BJ (cell line): ENCODE measurements around the gene CEP43. TPM values are rescaled to one million over a fixed set of nuclear protein-coding genes. Genes with fewer than 3 reads are reported as not detected.

ENCODE experiments used
- CTCF ChIA-PET: fragments of 350-600 bp; formaldehyde crosslinking; extraction: SDS; loops from one replicate; lab custom pipeline; 2021; ENCODE audit warnings: antibody characterized with exemption, inconsistent platforms; lab: Yijun Ruan, JAX
- POLR2A ChIA-PET: fragments of 300-600 bp; sonication (Branson Sonifier 250); formaldehyde crosslinking; extraction: SDS; loops from one replicate; lab custom pipeline; 2021; ENCODE audit warnings: antibody characterized with exemption; lab: Charles Lee
- DNase-seq: peaks from one replicate; pipeline ENCODE4 v3.0.0-alpha.2; 2011; ENCODE audit warnings: low read depth
- H3K27me3 ChIP-seq: 2 replicates; pipeline ENCODE4 v1.6.0; 2011; ENCODE audit warnings: low read length; ENCODE audit not compliant: control insufficient read depth, insufficient read depth
- H3K36me3 ChIP-seq: 2 replicates; pipeline ENCODE4 v1.5.1; 2011; ENCODE audit warnings: low read length; ENCODE audit not compliant: control insufficient read depth, insufficient read depth
- H3K4me3 ChIP-seq: 2 replicates; pipeline ENCODE4 v1.5.1; 2011; ENCODE audit warnings: low read depth, mild to moderate bottlenecking, control low read depth, low read length
- polyA plus RNA-seq: library from polyadenylated mRNA; depleted of rRNA; stranded (reverse); fragments of >200 nt; gene quantifications from 2 replicates; pipeline ENCODE4 v1.2.3, GENCODE V29; 2011
- TF ChIP-seq, protein P1 (sequence below): IDR thresholded peaks from 2 replicates; pipeline ENCODE4 v1.5.1; 2011; ENCODE audit warnings: low read depth, mild to moderate bottlenecking, control low read depth, inconsistent platforms, low read length, moderate library complexity; ENCODE audit not compliant: insufficient read depth

CEP43 gene
- polyA plus RNA-seq, 1 experiment, result 5.6 TPM

DNA sequence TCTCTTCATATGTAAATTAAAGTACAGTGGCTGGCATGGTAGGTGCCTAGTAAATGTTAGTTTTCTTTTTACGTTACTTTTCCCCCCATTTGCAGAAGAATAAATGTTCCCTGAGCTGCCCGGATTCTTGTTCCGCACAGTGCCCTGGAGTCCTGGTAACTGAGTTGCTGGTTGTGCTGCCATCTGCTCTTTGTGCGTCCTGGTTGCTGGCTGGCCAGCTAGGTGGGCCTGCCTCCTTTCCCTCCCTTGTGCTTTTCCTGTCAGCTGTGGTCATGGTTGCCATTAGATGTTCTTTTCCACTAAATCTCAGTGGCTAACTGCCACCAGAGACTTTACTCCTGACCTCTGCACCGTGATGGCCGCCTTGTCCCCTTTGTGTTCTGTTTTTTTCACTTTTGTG, 28.6 kb downstream of the CEP43 start:
- ChIA-PET POLR2A (no interaction called here), CTCF (no interaction called here)
- DNase-seq, result no peak
- H3K4me3 ChIP-seq, result no peak overlapping the region
- peaks cover 13% of the 10 kb centered on the region for H3K36me3 ChIP-seq
- TF ChIP-seq, protein P1, sequence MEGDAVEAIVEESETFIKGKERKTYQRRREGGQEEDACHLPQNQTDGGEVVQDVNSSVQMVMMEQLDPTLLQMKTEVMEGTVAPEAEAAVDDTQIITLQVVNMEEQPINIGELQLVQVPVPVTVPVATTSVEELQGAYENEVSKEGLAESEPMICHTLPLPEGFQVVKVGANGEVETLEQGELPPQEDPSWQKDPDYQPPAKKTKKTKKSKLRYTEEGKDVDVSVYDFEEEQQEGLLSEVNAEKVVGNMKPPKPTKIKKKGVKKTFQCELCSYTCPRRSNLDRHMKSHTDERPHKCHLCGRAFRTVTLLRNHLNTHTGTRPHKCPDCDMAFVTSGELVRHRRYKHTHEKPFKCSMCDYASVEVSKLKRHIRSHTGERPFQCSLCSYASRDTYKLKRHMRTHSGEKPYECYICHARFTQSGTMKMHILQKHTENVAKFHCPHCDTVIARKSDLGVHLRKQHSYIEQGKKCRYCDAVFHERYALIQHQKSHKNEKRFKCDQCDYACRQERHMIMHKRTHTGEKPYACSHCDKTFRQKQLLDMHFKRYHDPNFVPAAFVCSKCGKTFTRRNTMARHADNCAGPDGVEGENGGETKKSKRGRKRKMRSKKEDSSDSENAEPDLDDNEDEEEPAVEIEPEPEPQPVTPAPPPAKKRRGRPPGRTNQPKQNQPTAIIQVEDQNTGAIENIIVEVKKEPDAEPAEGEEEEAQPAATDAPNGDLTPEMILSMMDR, result no peak
- no peaks in the 10 kb centered on the region for H3K27me3 ChIP-seq

DNA sequence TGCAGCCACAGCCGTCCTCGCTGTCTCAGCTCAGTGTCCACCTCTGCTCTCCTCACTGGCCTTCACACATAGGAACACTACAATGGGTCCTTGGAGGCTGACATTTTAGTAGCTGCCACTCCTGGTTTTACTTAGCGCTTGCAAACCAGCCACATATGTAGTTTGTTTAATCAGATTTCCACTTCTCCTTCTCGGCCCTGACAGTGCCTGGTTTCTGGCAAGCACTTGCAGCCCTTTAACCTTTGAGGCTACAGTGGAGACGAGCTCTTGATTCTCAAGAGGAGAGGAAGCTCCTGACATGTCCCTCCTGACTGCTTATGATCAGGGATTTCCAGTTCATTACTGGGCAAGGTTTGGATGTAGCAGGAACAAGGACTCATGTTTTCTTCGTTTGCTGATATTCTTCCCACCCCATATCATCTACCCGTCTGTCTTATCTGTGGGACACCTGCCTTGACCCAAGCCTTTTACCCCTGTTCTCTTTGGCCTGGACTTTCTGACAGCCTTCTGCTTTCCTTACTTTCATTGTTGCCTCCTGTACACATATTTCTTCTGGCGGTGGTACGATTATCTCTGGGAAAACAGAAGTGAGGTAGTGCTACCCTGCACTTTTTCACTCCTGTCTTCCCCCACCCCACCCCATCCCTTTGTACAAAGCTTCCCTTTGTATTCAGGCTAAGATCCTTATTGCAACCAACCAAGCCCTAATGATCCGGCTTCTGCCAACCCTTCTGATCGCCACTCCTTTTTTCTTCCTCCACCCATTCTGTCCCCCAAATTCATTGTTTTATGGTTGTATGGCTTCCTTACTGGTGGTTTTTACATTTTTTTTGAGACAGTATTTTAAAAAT, 31.2 kb downstream of the CEP43 start:
- POLR2A ChIA-PET, result no interaction called here

GRCh38 chr6:167031082-167031709, 32.0 kb downstream of the CEP43 start:
- POLR2A ChIA-PET, result no interaction called here
- Histone ChIP-seq H3K4me3 (no peak overlapping the region), H3K27me3 (no peaks in the 10 kb centered on the region), H3K36me3 (peaks cover 20% of the 10 kb centered on the region)
- TF ChIP-seq, protein P1, result no peak
- CTCF ChIA-PET, result no interaction called here
- no peak for DNase-seq

More for the DNA sequence above, 31.2 kb downstream of the CEP43 start:
- Histone ChIP-seq H3K36me3 (peaks cover 18% of the 10 kb centered on the region), H3K27me3 (no peaks in the 10 kb centered on the region), H3K4me3 (no peak overlapping the region)
- TF ChIP-seq, protein P1, result no peak
- CTCF ChIA-PET, result no interaction called here
- DNase-seq, result no peak

DNA sequence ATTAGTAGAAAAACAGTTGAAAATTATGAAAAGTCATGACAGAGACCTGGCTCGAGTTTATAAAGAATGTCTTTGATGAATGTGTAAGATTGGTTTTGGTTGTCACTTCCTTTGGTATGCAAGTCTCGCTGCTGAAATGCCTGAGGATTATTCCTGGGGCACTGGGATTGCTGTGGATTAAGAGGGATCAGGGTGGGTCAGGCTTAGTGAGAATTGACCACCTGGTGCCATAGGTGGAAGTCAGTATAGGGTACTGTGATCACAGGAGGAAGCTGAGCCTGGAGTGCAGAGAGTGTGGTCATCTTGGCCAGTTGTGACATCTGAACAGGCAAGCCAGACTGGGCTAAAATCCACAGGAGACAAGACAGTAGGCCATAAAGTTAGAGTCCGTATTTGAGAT, 34.9 kb downstream of the CEP43 start:
- Histone ChIP-seq H3K27me3 (no peaks in the 10 kb centered on the region), H3K36me3 (peaks cover 16% of the 10 kb centered on the region), H3K4me3 (no peak overlapping the region)
- ChIA-PET CTCF (no interaction called here), POLR2A (no interaction called here)
- no peak for DNase-seq
- TF ChIP-seq, protein P1, result no peak

GRCh38 chr6:167037762-167038161, 38.6 kb downstream of the CEP43 start:
- peaks cover 12% of the 10 kb centered on the region for H3K36me3 ChIP-seq
- no peak overlapping the region for H3K4me3 ChIP-seq
- ChIA-PET POLR2A (no interaction called here), CTCF (no interaction called here)
- TF ChIP-seq, protein P1, result no peak
- no peaks in the 10 kb centered on the region for H3K27me3 ChIP-seq
- DNase-seq, result no peak
